UCSD-AML1 (cell line): ENCODE results near the gene RAB1A.

Source experiments
- DNase-seq: peaks from one replicate; lab custom pipeline; 2025; ENCODE audit not compliant: unreplicated experiment; lab: John Stamatoyannopoulos, UW

RAB1A gene

DNA sequence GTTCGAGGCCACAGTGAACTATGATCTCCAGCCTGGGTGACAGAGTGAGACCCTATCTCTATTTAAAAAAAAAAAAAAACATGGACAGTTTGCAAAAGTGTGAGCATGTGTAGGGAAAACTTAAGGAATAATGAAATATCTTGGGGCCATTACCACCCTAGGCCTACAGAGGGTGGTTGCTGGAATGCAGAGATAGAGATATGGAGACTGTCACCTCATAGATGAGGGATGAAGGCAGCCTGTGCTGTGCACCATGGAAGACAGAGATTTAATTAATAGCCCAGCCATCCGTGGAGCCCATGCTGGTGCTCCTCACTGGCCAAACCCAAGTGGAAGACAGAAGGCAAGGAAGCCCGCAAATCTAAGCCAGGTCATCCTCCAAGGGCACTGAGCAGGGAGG, 90.3 kb downstream of the RAB1A start:
- DNase-seq = no peak

DNA sequence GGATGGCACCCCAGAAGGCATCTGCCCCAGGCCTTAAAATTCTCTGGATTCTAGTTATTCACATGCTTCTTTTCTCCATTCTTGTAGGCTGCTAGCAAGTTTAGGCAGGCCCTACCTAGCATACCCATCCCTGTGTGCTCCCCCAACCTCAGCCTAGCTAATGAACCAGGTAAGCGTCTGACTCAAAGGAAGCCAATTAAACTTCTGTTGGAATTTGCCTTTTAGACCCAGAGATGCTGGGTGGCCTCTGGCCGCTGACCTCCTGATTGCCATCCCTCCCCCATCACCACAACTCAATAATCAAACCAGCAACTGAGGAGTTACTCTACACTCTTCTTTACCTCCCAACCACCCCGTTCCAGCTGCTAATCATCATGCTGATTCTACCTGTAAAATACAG, 92.7 kb downstream of the RAB1A start:
- no peak for DNase-seq
